IMR-90 (cell line): ENCODE data around the gene KCNQ1.

Source experiments
- BHLHE40 ChIP-seq: fragments of 150-350 bp; IDR thresholded peaks from 2 replicates; pipeline ENCODE4 v1.6.1; 2016; ENCODE audit warnings: mild to moderate bottlenecking, low read depth, low read length
- CEBPB ChIP-seq: IDR thresholded peaks from 2 replicates; pipeline ENCODE4 v1.6.1; 2012; ENCODE audit warnings: low read depth, low read length, improper control_type of control experiment
- CHD1 ChIP-seq: IDR thresholded peaks from 2 replicates; pipeline ENCODE4 v1.6.1; 2012; ENCODE audit warnings: low read depth, low read length, improper control_type of control experiment
- CTCF ChIP-seq: conservative IDR thresholded peaks from 2 replicates; pipeline ENCODE4 v1.5.1; 2012; ENCODE audit warnings: mild to moderate bottlenecking, low read depth, low read length, improper control_type of control experiment
- FOS ChIP-seq: fragments of 150-350 bp; IDR thresholded peaks from 2 replicates; pipeline ENCODE4 v1.6.1; 2016; ENCODE audit warnings: low read depth, low read length
- MAFK ChIP-seq: IDR thresholded peaks from 2 replicates; pipeline ENCODE4 v1.6.1; 2012; ENCODE audit warnings: low read depth, low read length, improper control_type of control experiment
- MAZ ChIP-seq: IDR thresholded peaks from 2 replicates; pipeline ENCODE4 v1.6.1; 2012; ENCODE audit warnings: low read depth, mild to moderate bottlenecking, low read length, improper control_type of control experiment, moderate library complexity, borderline replicate concordance
- MXI1 ChIP-seq: IDR thresholded peaks from 2 replicates; pipeline ENCODE4 v1.6.1; 2012; ENCODE audit warnings: low read depth, mild to moderate bottlenecking, low read length, moderate library complexity, borderline replicate concordance
- NFE2L2 ChIP-seq: fragments of 150-350 bp; IDR thresholded peaks from 2 replicates; pipeline ENCODE4 v1.6.1; 2016; ENCODE audit warnings: low read depth, mild to moderate bottlenecking, low read length
- POLR2A ChIP-seq: IDR thresholded peaks from 2 replicates; pipeline ENCODE4 v1.6.1; 2012; ENCODE audit warnings: mild to moderate bottlenecking, low read depth, low read length
- RAD21 ChIP-seq: IDR thresholded peaks from 2 replicates; pipeline ENCODE4 v1.6.1; 2012; ENCODE audit warnings: low read length, improper control_type of control experiment
- RFX5 ChIP-seq: IDR thresholded peaks from 2 replicates; pipeline ENCODE4 v1.8.0; 2012; ENCODE audit warnings: low read depth, mild to moderate bottlenecking, low read length, moderate library complexity
- SMC3 ChIP-seq: fragments of 150-350 bp; IDR thresholded peaks from 2 replicates; pipeline ENCODE4 v1.6.1; 2016; ENCODE audit warnings: low read depth, mild to moderate bottlenecking, antibody characterized with exemption, low read length, moderate library complexity
- TF ChIP-seq, protein P1 (sequence below): fragments of 150-350 bp; IDR thresholded peaks from 2 replicates; pipeline ENCODE4 v1.6.1; 2016; ENCODE audit warnings: low read depth, mild to moderate bottlenecking, low read length, moderate library complexity, borderline replicate concordance

DNA sequence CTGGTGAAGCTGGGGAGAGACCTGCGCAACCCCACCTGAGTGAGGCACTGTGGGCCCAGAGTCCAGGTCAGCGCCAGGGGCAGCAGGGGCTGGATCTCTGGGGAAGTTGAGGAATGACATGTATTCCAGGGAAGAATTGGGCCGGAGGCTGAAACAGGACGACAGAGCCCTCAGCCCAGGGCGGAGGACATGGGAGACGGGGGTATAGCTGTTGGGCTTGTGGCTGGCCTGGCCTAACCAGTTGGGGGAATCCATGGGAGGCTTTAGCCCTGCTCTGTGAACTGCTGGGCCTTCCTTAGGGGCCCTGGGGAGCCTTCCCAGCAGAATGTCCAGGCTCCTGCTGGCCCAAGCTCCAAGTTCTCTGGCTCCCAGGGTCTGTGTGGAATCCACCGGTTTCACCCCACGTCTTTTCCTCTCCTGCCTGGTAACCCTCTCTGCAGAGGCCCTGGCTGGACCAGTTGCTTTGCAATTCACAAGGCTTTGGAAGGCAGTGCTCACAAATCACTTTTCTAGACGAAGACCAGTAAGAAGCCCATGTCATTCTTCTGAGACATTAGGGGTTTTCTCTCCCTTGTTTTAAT is 305.4 kb downstream of the KCNQ1 start:
- TF ChIP-seq CTCF: no peak
- TF ChIP-seq BHLHE40: no peak
- TF ChIP-seq POLR2A: no peak
- TF ChIP-seq RFX5: no peak
- TF ChIP-seq CHD1: no peak
- no peak for TF ChIP-seq RAD21
- TF ChIP-seq SMC3: no peak
- no peak for TF ChIP-seq CEBPB
- TF ChIP-seq, protein P1, sequence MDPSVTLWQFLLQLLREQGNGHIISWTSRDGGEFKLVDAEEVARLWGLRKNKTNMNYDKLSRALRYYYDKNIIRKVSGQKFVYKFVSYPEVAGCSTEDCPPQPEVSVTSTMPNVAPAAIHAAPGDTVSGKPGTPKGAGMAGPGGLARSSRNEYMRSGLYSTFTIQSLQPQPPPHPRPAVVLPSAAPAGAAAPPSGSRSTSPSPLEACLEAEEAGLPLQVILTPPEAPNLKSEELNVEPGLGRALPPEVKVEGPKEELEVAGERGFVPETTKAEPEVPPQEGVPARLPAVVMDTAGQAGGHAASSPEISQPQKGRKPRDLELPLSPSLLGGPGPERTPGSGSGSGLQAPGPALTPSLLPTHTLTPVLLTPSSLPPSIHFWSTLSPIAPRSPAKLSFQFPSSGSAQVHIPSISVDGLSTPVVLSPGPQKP: no peak
- TF ChIP-seq NFE2L2: no peak
- TF ChIP-seq MAZ: no peak
- TF ChIP-seq MXI1: no peak
- no peak for TF ChIP-seq FOS
- TF ChIP-seq MAFK: no peak
